HTERT RPE-1 (cell line): ENCODE measurements around the gene SGTA.

ENCODE experiments used
- in situ Hi-C: fragments of 300-500 bp; cut with MboI; formaldehyde crosslinking; loops from 4 replicates; pipeline ENCODE4 v1.14.3; 2020; ENCODE audit warnings: low sequenced_read_pairs

SGTA gene

GRCh38 chr19:2755811-2756210 lies 27.3 kb downstream of the SGTA start:
- in situ Hi-C loops = no loop called here

- in situ Hi-C loops = no loop called here
Measured at GRCh38 chr19:2755448-2755705, 27.7 kb downstream of the SGTA start.

GRCh38 chr19:2754659-2755447 lies 28.2 kb downstream of the SGTA start:
- in situ Hi-C loops = no loop called here

GRCh38 chr19:2751438-2751830 lies 31.6 kb downstream of the SGTA start:
- in situ Hi-C loops = no loop called here

- in situ Hi-C loops = no loop called here
Measured at GRCh38 chr19:2750808-2751437, 32.1 kb downstream of the SGTA start.

- in situ Hi-C loops = no loop called here
Measured at GRCh38 chr19:2747349-2747748, 35.7 kb downstream of the SGTA start.

- in situ Hi-C loops = no loop called here
Measured at GRCh38 chr19:2744113-2744512, 39.0 kb downstream of the SGTA start.

- in situ Hi-C loops = no loop called here
Measured at GRCh38 chr19:2743099-2743498, 40.0 kb downstream of the SGTA start.

GRCh38 chr19:2740314-2740656 lies 42.8 kb downstream of the SGTA start:
- in situ Hi-C loops = no loop called here

- in situ Hi-C loops = no loop called here
Measured at GRCh38 chr19:2739602-2740313, 43.3 kb downstream of the SGTA start, which contains the start of gene SLC39A3. Gene SLC39A3 (minus strand): TSS chr19:2740017. CDS start chr19:2737257, 2,760 bp downstream.

- in situ Hi-C loops = no loop called here
Measured at GRCh38 chr19:2736550-2737190, 46.4 kb downstream of the SGTA start.

GRCh38 chr19:2735374-2735773 lies 47.7 kb downstream of the SGTA start:
- in situ Hi-C loops = no loop called here

- in situ Hi-C loops = no loop called here
Measured at GRCh38 chr19:2734589-2735288, 48.3 kb downstream of the SGTA start.

GRCh38 chr19:2733930-2734588 lies 49.0 kb downstream of the SGTA start:
- in situ Hi-C loops = no loop called here

GRCh38 chr19:2732883-2733282 lies 50.2 kb downstream of the SGTA start:
- in situ Hi-C loops = no loop called here

- in situ Hi-C loops = no loop called here
Measured at GRCh38 chr19:2732157-2732725, 50.8 kb downstream of the SGTA start.

- in situ Hi-C loops = no loop called here
Measured at GRCh38 chr19:2731181-2731995, 51.7 kb downstream of the SGTA start.

GRCh38 chr19:2729943-2730818 lies 52.9 kb downstream of the SGTA start:
- in situ Hi-C loops = no loop called here
